GM13976 (cell line): ENCODE results near the gene CBR1.

ENCODE experiments used
- DNase-seq: peaks from one replicate; pipeline ENCODE4 v3.0.0; 2012; ENCODE audit warnings: low spot score
- in situ Hi-C: fragments of 300-500 bp; cut with MboI; formaldehyde crosslinking; loops from one replicate; pipeline ENCODE4 v1.12.0; 2022; ENCODE audit warnings: low sequenced_read_pairs, mixed read lengths, inconsistent platforms; ENCODE audit not compliant: unreplicated experiment
- TF ChIP-seq, protein P1 (sequence below): IDR thresholded peaks from 2 replicates; pipeline ENCODE4 v1.5.1; 2012; ENCODE audit warnings: borderline replicate concordance, mild to moderate bottlenecking; ENCODE audit not compliant: insufficient read depth; ENCODE audit errors: extremely low read depth, missing control alignments, control extremely low read depth

CBR1 gene

GRCh38 chr21:36038701-36039497 is 30.9 kb upstream of the CBR1 start:
- DNase-seq = no peak
- in situ Hi-C loops = no loop called here
- TF ChIP-seq, protein P1, sequence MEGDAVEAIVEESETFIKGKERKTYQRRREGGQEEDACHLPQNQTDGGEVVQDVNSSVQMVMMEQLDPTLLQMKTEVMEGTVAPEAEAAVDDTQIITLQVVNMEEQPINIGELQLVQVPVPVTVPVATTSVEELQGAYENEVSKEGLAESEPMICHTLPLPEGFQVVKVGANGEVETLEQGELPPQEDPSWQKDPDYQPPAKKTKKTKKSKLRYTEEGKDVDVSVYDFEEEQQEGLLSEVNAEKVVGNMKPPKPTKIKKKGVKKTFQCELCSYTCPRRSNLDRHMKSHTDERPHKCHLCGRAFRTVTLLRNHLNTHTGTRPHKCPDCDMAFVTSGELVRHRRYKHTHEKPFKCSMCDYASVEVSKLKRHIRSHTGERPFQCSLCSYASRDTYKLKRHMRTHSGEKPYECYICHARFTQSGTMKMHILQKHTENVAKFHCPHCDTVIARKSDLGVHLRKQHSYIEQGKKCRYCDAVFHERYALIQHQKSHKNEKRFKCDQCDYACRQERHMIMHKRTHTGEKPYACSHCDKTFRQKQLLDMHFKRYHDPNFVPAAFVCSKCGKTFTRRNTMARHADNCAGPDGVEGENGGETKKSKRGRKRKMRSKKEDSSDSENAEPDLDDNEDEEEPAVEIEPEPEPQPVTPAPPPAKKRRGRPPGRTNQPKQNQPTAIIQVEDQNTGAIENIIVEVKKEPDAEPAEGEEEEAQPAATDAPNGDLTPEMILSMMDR = no peak

DNA sequence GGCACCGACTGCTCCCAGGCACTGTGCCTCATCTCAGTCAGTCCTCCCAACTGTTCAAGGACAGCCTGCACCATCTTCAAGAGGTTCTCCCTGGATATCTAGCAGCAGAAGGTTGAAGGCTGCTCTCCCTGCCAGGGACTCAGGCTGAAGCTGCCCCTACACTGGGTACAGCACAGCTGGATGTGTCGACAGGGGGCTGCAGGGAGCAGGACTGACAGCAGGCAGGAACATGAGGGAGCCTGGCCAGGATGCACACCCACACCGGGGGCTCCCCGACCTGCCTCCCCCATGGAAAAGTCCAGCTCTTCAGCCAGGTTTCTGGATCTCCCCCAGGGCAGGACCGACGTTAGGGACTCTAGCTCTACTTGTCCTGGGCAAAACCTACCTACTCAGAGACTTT is 30.0 kb upstream of the CBR1 start:
- TF ChIP-seq, protein P1 = no peak
- in situ Hi-C loops = no loop called here
- DNase-seq = no peak

- in situ Hi-C loops = no loop called here
- TF ChIP-seq, protein P1 = no peak
- no peak for DNase-seq
Observed at GRCh38 chr21:36040389-36040788, 29.4 kb upstream of the CBR1 start.

DNA sequence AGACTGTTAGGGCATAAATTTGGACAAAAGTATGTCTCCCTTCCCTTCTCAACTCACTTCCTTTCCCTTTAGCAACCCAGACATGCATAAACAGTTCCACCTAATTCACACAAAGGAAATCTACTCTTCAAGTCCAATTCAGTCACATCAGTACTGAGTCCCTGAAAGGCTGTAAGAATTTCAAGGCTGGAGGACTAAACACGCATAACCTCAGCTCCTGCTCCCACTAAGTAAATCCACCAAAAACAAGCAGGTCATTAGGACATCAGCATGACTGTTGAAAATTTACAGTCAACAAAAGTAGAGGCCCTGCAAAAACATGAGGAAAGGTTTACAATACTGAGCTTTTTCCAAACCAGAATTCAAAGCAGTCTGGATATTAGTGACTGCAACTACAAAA is 27.9 kb upstream of the CBR1 start:
- TF ChIP-seq, protein P1 = no peak
- in situ Hi-C loops = no loop called here

GRCh38 chr21:36044056-36044455 is 25.8 kb upstream of the CBR1 start:
- TF ChIP-seq, protein P1 = no peak
- no peak for DNase-seq
- in situ Hi-C loops = no loop called here

More for the DNA sequence above, 27.9 kb upstream of the CBR1 start:
- no peak for DNase-seq

GRCh38 chr21:36045993-36046392 is 23.8 kb upstream of the CBR1 start:
- TF ChIP-seq, protein P1 = no peak
- in situ Hi-C loops = no loop called here
- no peak for DNase-seq

DNA sequence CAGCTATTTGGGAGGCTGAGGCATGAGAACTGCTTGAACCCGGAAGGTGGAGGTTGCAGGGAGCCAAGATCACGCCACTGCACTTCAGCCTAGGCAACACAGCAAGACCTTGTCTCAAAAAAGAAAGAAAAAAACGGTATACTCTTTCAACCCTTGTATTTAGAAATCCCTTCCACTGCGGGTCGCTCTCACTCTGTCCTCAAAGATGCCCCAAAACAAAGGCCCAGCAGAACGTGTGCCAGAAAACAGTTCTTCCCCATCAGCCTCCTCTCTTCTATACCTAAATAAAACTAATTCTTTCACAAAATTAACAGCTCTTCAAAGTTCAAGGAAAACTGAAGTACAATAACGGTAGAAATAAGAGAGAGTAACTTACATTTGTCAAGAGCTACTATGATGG is 22.7 kb upstream of the CBR1 start:
- in situ Hi-C loops = no loop called here
- TF ChIP-seq, protein P1 = no peak
- no peak for DNase-seq
